Measurements from ENCODE around the gene SYT5. TPM values are rescaled to one million over a fixed set of nuclear protein-coding genes. Genes with fewer than 3 reads are reported as not detected.
"Not testable (repeated sequence)": the region's sequence is repeated elsewhere in the genome, so short reads cannot be mapped to it uniquely, and the experiment has no call there.

The SYT5 gene
- total RNA-seq, 4 donors from 2014 or later, result 0.70 to 0.94 TPM; not detected in 2

DNA sequence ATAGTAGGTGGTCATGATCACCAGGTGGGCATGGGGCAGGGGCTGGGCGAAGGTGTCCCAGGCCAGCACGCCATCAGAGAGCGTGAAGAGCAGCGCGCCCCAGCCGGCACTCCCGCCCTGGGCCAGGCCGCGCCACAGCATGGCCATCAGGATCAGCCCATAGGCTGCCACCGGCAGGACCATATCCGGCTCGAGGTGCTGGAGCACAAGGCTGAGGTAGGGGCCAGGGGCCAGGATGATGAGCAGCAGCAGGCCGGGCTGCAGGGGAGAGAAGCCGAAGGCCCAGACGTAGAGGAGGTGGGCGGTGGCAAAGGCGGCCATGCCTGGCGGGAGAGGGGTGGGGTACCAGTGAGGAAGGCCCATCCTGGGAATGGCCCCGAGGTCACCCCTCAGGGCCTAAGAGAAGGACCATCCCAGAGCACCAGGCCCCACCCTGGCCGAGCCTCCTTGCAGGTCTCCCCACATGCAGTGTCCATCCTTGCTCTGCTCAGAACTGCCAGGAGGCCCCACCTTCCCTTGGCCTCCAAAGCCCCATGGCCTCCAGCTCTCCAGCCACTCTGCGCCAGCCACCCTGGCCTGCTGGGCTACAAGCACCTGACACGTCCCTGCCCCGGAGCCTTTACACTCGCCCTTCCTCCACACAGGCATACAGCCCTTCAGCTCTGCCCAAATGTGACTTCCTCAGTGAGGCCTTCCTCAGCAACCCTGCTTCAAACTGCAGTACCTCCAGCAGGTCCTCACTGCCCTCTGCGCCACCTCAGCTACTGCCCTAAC is 47.3 kb upstream of the SYT5 start:
- no peak overlapping the region for H3K27ac ChIP-seq
- no peak for TF ChIP-seq POLR2A (IDR thresholded peaks at IDR 0.05)
- TF ChIP-seq, protein P1, sequence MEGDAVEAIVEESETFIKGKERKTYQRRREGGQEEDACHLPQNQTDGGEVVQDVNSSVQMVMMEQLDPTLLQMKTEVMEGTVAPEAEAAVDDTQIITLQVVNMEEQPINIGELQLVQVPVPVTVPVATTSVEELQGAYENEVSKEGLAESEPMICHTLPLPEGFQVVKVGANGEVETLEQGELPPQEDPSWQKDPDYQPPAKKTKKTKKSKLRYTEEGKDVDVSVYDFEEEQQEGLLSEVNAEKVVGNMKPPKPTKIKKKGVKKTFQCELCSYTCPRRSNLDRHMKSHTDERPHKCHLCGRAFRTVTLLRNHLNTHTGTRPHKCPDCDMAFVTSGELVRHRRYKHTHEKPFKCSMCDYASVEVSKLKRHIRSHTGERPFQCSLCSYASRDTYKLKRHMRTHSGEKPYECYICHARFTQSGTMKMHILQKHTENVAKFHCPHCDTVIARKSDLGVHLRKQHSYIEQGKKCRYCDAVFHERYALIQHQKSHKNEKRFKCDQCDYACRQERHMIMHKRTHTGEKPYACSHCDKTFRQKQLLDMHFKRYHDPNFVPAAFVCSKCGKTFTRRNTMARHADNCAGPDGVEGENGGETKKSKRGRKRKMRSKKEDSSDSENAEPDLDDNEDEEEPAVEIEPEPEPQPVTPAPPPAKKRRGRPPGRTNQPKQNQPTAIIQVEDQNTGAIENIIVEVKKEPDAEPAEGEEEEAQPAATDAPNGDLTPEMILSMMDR (IDR thresholded peaks at IDR 0.05), result no peak

DNA sequence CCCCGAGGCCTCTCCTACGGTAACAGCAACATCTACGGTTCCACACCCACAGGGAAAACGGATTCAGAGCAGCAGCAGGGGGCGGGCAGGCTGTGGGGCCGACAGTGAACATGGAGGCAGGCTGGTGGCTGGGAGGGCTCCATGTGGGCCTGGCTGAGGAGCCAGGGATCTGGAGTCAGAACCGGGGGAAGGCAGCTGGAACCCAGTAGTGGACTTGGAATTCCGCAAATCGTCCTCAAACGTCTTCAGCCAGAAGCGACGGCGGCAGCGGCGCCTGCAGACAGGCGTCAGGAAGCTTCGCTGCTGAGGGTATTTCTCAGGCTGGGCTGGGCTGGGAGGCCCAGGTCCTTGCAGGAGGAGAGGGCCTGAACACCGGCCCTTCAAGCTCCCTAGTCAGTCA is 46.7 kb upstream of the SYT5 start:
- Histone ChIP-seq H3K9me3 (no peaks in the 10 kb centered on the region), H3K4me1 (peaks cover 0 to 22% (median 1%) of the 10 kb centered on the region in 4 donors), H3K27me3 (no peaks in the 10 kb centered on the region), H3K36me3 (peaks cover 0 to 57% (median 0%) of the 10 kb centered on the region in 3 donors), H3K27ac (no peak overlapping the region), H3K4me3 (no peak overlapping the region)
- peak in 1 of 3 donors; percentile 50 for DNase-seq
- TF ChIP-seq, protein P1 (IDR thresholded peaks at IDR 0.05), result no peak
- TF ChIP-seq POLR2A (IDR thresholded peaks at IDR 0.05), result no peak

More for the DNA sequence above, 47.3 kb upstream of the SYT5 start:
- no peak overlapping the region for H3K4me3 ChIP-seq
- H3K27me3 ChIP-seq, result no peaks in the 10 kb centered on the region
- peak in 1 of 3 donors; percentile 43 for DNase-seq
- peaks cover 0 to 63% (median 0%) of the 10 kb centered on the region in 3 donors for H3K36me3 ChIP-seq
- peaks cover 0 to 22% (median 1%) of the 10 kb centered on the region in 4 donors for H3K4me1 ChIP-seq
- no peaks in the 10 kb centered on the region for H3K9me3 ChIP-seq

DNA sequence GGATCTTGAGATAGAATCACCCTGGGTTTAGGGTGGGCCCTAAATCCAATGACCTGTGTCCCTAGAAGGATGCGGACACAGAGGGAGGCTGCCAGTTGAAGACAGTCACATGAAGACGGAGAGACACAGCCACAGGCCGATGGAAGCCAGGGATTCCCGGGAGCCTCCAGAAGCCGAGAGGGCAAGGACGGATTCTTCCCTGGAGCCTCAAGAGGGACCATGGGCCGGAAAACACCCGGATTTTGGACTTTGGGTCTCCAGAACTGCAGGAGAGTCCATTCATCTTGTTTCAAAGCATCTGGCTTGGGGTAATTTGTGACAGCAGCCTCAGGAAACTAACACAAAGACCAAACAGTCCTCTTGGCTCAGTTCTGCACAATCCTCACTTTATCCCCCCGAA is 46.2 kb upstream of the SYT5 start:
- H3K9me3 ChIP-seq, result no peaks in the 10 kb centered on the region
- H3K27me3 ChIP-seq, result no peaks in the 10 kb centered on the region
- no peak overlapping the region for H3K27ac ChIP-seq
- no peak for TF ChIP-seq POLR2A (IDR thresholded peaks at IDR 0.05)
- TF ChIP-seq, protein P1 (IDR thresholded peaks at IDR 0.05), result no peak
- peaks cover 0 to 52% (median 0%) of the 10 kb centered on the region in 3 donors for H3K36me3 ChIP-seq
- DNase-seq, result no peak
- H3K4me1 ChIP-seq, result peaks cover 0 to 22% (median 1%) of the 10 kb centered on the region in 4 donors
- H3K4me3 ChIP-seq, result no peak overlapping the region

DNA sequence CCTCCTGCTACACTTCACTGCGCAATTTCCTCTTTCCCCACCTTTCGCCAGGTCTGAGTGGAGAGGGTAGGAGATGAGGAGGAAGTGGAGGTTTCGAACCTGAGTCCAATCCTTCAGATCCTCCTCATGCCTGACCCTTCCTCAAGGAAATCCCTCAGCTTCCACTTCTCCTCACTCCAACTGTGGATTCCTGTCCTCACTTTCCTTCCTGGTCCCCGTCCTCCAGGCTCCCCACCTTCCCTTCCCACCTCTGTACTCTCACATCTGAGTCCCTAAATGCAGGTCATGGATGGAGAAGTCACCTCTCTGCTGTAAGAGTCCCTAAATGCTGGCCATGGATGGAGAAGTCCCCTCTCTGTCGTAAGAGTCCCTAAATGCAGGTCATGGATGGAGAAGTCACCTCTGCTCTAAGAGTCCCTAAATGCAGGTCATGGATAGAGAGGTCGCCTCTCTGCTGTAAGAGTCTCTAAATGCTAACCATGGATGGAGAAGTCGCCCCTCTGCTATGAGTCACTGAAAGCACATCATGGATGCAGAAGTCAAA is 45.4 kb upstream of the SYT5 start:
- H3K36me3 ChIP-seq, result peaks cover 0 to 44% (median 0%) of the 10 kb centered on the region in 3 donors
- no peak for DNase-seq
- no peaks in the 10 kb centered on the region for H3K27me3 ChIP-seq

DNA sequence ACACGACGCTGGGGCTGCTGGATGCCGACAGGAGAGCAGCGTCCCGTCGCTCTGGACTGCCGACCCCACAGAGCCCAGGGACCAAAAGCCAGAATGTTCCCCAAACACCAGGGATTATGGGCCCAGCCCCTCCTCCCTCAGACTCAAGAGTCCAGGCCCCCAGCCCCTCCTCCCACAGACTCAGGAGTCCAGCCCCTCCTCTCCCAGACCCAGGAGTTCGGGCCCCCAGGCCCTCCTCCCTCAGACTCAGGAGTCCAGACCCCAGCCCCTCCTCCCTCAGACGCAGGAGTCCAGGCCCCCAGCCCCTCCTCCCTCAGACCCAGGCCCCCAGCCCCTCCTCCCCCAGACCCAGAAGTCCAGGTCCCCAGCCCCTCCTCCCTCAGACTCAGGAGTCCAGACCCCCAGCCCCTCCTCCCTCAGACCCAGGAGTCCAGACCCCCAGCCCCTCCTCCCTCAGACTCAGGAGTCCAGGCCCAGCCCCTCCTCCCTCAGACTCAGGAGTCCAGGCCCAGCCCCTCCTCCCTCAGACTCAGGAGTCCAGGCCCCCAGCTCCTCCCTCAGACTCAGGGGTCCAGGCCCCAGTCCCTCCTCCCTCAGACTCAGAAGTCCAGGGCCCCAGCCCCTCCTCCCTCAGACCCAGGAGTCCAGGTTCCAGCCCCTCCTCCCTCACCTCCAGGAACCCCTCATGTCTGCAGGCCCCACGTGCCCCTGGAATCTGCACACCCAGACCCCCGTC is 44.8 kb upstream of the SYT5 start:
- Histone ChIP-seq H3K4me1 (peaks cover 0 to 22% (median 1%) of the 10 kb centered on the region in 4 donors), H3K36me3 (peaks cover 0 to 38% (median 0%) of the 10 kb centered on the region in 3 donors)
- H3K27me3 ChIP-seq, H3K27ac ChIP-seq, H3K9me3 ChIP-seq, H3K4me3 ChIP-seq: not testable (repeated sequence)
- peak in 1 of 3 donors; percentile 40 for DNase-seq

More for the DNA sequence above, 45.4 kb upstream of the SYT5 start:
- Histone ChIP-seq H3K4me1 (peaks cover 0 to 22% (median 1%) of the 10 kb centered on the region in 4 donors), H3K9me3 (no peaks in the 10 kb centered on the region), H3K27ac (no peak overlapping the region), H3K4me3 (no peak overlapping the region)
- TF ChIP-seq POLR2A (IDR thresholded peaks at IDR 0.05), result no peak
- TF ChIP-seq, protein P1 (IDR thresholded peaks at IDR 0.05), result no peak
